ENCODE measurements around the gene GADL1. TPM values are rescaled to one million over a fixed set of nuclear protein-coding genes. Genes with fewer than 3 reads are reported as not detected.

The GADL1 gene
- polyA plus RNA-seq, 2 of the 4 experiments (the other 2 are of a cell fraction), result not detected

DNA sequence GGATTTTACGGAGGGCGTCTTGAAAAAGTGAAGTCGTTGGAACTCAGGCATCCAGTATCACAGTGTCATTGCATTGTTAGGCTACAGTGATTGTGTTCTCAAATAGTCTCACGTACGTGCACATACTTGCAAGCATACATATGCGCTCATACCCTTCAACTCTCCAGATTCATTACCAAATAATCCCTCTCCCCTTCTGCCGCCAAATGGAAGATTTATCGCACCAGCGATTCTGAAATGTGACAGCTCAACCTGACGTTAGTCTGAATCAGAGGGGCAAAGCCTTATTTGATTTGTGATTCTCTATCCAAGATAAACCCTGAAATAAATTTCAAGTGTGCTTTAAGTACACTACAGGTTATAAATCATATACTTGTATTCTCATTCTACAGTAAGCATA, 119.4 kb downstream of the GADL1 start:
- Histone ChIP-seq H3K4me1 (peaks cover 11% of the 10 kb centered on the region), H3K4me3 (no peak overlapping the region), H3K9me3 (no peaks in the 10 kb centered on the region), H3K27ac (no peak overlapping the region), H3K4me2 (no peak overlapping the region)
- TF ChIP-seq, protein P1, sequence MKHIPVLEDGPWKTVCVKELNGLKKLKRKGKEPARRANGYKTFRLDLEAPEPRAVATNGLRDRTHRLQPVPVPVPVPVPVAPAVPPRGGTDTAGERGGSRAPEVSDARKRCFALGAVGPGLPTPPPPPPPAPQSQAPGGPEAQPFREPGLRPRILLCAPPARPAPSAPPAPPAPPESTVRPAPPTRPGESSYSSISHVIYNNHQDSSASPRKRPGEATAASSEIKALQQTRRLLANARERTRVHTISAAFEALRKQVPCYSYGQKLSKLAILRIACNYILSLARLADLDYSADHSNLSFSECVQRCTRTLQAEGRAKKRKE (CRISPR knock-in tag; IDR thresholded peaks at IDR 0.05; ENCODE audit: low read depth), result no peak
- TF ChIP-seq HOXA7 (CRISPR knock-in tag; IDR thresholded peaks at IDR 0.05), result no peak
- TF ChIP-seq BHLHE40 (IDR thresholded peaks at IDR 0.05; ENCODE audit: low read depth, low read length), result no peak
- no peak for TF ChIP-seq HOXB5 (CRISPR knock-in tag; IDR thresholded peaks at IDR 0.05)
- TF ChIP-seq CEBPB (IDR thresholded peaks at IDR 0.05), result no peak
- TF ChIP-seq, protein P2, sequence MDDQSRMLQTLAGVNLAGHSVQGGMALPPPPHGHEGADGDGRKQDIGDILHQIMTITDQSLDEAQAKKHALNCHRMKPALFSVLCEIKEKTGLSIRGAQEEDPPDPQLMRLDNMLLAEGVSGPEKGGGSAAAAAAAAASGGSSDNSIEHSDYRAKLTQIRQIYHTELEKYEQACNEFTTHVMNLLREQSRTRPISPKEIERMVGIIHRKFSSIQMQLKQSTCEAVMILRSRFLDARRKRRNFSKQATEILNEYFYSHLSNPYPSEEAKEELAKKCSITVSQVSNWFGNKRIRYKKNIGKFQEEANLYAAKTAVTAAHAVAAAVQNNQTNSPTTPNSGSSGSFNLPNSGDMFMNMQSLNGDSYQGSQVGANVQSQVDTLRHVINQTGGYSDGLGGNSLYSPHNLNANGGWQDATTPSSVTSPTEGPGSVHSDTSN (IDR thresholded peaks at IDR 0.05), result no peak
- TF ChIP-seq SREBF2 (IDR thresholded peaks at IDR 0.05), result no peak
- no peak for TF ChIP-seq GATA3 (IDR thresholded peaks at IDR 0.05; ENCODE audit: borderline replicate concordance)
- TF ChIP-seq MAZ (IDR thresholded peaks at IDR 0.05; ENCODE audit: borderline replicate concordance, low read depth, low read length), result no peak
- no peak for TF ChIP-seq ZC3H11A (IDR thresholded peaks at IDR 0.05)
- ChIA-PET POLR2A (no interaction called here), CTCF (no interaction called here)
- WGBS (ENCODE audit: missing lambda C conversion rate), result 83% methylated on average over 10 of the region's 10 CpGs
- DNase-seq (ENCODE audit: low read depth in 1 of 2, low spot score in 1 of 2) (no peak), FAIRE-seq (no peak), ATAC-seq (no peak)

DNA sequence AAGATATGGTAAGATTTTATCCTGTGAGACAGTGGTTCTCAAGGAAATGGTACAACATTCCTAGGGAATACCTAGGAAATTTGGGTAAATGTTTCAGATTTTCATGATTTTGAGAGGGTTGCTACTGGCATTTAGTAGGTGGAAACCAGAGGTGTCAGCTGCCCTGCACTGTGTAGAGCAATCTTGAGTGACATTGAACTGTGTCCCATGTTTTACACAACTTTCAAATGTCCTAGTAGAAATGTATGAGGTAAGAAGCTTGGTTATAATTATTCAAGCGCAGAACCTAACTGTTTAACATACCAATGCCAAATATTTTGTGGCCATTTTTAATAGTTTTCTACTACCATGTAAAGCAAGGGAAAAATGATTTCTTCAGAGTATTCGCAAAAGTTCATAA, 120.4 kb downstream of the GADL1 start:
- Histone ChIP-seq H3K4me1 (peaks cover 12% of the 10 kb centered on the region), H3K9me3 (no peaks in the 10 kb centered on the region), H3K27ac (no peak overlapping the region), H3K4me2 (no peak overlapping the region), H3K4me3 (no peak overlapping the region)
- no peak for DNase-seq (ENCODE audit: low read depth in 1 of 2, low spot score in 1 of 2)
- CTCF ChIA-PET, result interaction anchor here (1.0 kb wide), 1 partner anchor 1370 kb away, joined by 3 read pairs; no protein-coding TSS in a partner anchor
- no peak for TF ChIP-seq MYC (IDR thresholded peaks at IDR 0.05; ENCODE audit: borderline replicate concordance, low read length)
- TF ChIP-seq HOXB5 (CRISPR knock-in tag; IDR thresholded peaks at IDR 0.05), result no peak
- TF ChIP-seq, protein P3, sequence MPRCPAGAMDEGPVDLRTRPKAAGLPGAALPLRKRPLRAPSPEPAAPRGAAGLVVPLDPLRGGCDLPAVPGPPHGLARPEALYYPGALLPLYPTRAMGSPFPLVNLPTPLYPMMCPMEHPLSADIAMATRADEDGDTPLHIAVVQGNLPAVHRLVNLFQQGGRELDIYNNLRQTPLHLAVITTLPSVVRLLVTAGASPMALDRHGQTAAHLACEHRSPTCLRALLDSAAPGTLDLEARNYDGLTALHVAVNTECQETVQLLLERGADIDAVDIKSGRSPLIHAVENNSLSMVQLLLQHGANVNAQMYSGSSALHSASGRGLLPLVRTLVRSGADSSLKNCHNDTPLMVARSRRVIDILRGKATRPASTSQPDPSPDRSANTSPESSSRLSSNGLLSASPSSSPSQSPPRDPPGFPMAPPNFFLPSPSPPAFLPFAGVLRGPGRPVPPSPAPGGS (IDR thresholded peaks at IDR 0.05), result no peak
- no peak for TF ChIP-seq SMC3 (IDR thresholded peaks at IDR 0.05)
- TF ChIP-seq FOSB (CRISPR knock-in tag; IDR thresholded peaks at IDR 0.05), result no peak
- no peak for TF ChIP-seq ZFP36 (IDR thresholded peaks at IDR 0.05; ENCODE audit: borderline replicate concordance, partially characterized antibody)
- TF ChIP-seq POLR2A (IDR thresholded peaks at IDR 0.05; ENCODE audit: low read length), result no peak
- no peak for TF ChIP-seq RNF2 (IDR thresholded peaks at IDR 0.05; ENCODE audit: borderline replicate concordance, low read depth)
- WGBS (ENCODE audit: missing lambda C conversion rate), result 95% methylated on average over 2 of the region's 2 CpGs
- ATAC-seq, result no peak
- FAIRE-seq, result no peak
- POLR2A ChIA-PET, result no interaction called here

DNA sequence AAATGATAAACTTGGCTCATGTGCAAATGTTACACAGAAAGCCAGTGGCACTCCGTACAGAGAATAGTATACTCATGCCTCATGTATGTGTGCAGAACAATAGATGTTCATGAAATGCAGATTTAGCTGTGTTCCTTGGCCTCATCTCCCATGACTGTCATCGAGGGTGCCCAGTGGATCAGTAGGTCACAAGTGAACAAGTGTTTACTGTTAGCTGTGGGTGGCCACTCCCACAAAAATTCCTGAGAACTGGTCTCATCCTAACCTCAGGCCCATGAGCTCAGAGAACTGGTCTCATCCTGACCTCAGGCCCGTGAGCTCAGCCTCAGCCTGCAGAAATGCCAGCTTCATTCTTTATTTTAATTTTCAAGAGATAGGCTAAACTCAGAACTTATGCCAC, 124.1 kb downstream of the GADL1 start:
- H3K4me2 ChIP-seq, result peak overlapping the region; percentile 44; the same call in 2 of the 3 replicates

More for the DNA sequence above, 124.1 kb downstream of the GADL1 start:
- DNase-seq (ENCODE audit: low read depth in 1 of 2, low spot score in 1 of 2), result peak; percentile 37 to 66
- Histone ChIP-seq H3K27ac (0 out of 6 replicates have a peak overlapping the region, but pooled peaks of 1 of the 2 experiments have one; percentile 1), H3K4me1 (peaks cover 12% of the 10 kb centered on the region), H3K9me3 (no peaks in the 10 kb centered on the region), H3K4me3 (no peak overlapping the region)
- ATAC-seq, result peak; percentile 92 to 94
- no peak for FAIRE-seq
- no peak for TF ChIP-seq NFE2L2 (conservative IDR thresholded peaks at IDR 0.05; ENCODE audit: low read length)
- CTCF ChIA-PET, result interaction anchor here (0.6 to 3.0 kb wide), 17 partner anchors 8 to 1432 kb away, joined by 3 to 18 read pairs (median 4); no protein-coding TSS in a partner anchor
- POLR2A ChIA-PET, result interaction anchor here (1.2 kb wide), 1 partner anchor 762 kb away, joined by 5 read pairs; the partner anchor contains the start of gene STT3B
- WGBS (ENCODE audit: missing lambda C conversion rate), result 15% methylated on average over 3 of the region's 3 CpGs

All from A549 (cell line).